Hepatocyte (in vitro differentiated cells): ENCODE results near the gene FCHO2. TPM values are rescaled to one million over a fixed set of nuclear protein-coding genes. Genes with fewer than 3 reads are reported as not detected.

ENCODE experiments used
- DNase-seq: peaks from one replicate; pipeline ENCODE4 v3.0.0-alpha.2; 2016; ENCODE audit warnings: low spot score
- H2AFZ ChIP-seq: fragments of 200-600 bp; sonication (generic); 2 replicates; pipeline ENCODE4 v1.6.0; 2016; ENCODE audit warnings: antibody characterized with exemption, mild to moderate bottlenecking
- H3K27ac ChIP-seq: fragments of 200-600 bp; sonication (generic); 2 replicates; pipeline ENCODE4 v1.5.1; 2016; ENCODE audit warnings: mild to moderate bottlenecking
- H3K27me3 ChIP-seq: fragments of 200-600 bp; sonication (generic); 2 replicates; pipeline ENCODE4 v1.6.1; 2016
- H3K36me3 ChIP-seq: fragments of 200-600 bp; sonication (generic); replicated peaks from 2 replicates; pipeline ENCODE4 v1.5.1; 2016; ENCODE audit warnings: low read depth; ENCODE audit not compliant: insufficient read depth
- H3K4me1 ChIP-seq: fragments of 200-600 bp; sonication (generic); 2 replicates; pipeline ENCODE4 v1.5.1; 2016; ENCODE audit warnings: mild to moderate bottlenecking, moderate library complexity; ENCODE audit not compliant: insufficient read depth
- H3K4me2 ChIP-seq: fragments of 200-600 bp; sonication (generic); 2 replicates; pipeline ENCODE4 v1.6.0; 2016
- H3K4me3 ChIP-seq: fragments of 200-600 bp; sonication (generic); 2 replicates; pipeline ENCODE4 v1.5.1; 2016; ENCODE audit warnings: mild to moderate bottlenecking
- H3K79me2 ChIP-seq: fragments of 200-600 bp; sonication (generic); 2 replicates; pipeline ENCODE4 v1.6.0; 2017; ENCODE audit warnings: mild to moderate bottlenecking
- H3K9me2 ChIP-seq: fragments of 200-600 bp; sonication (generic); replicated peaks from 2 replicates; pipeline ENCODE4 v1.6.0; 2017; ENCODE audit warnings: mild to moderate bottlenecking; ENCODE audit not compliant: insufficient read depth
- H3K9me3 ChIP-seq: fragments of 200-600 bp; sonication (generic); 2 replicates; pipeline ENCODE4 v1.5.1; 2016; ENCODE audit warnings: low read depth, mild to moderate bottlenecking
- H4K20me1 ChIP-seq: fragments of 200-600 bp; sonication (generic); 2 replicates; pipeline ENCODE4 v1.6.0; 2016; ENCODE audit warnings: mild to moderate bottlenecking; ENCODE audit not compliant: insufficient read depth, poor library complexity, severe bottlenecking
- CTCF ChIP-seq: fragments of 200-600 bp; sonication (generic); IDR thresholded peaks from 2 replicates; pipeline ENCODE4 v1.5.1; 2016; ENCODE audit warnings: antibody characterized with exemption, mild to moderate bottlenecking; ENCODE audit not compliant: poor library complexity
- EZH2 ChIP-seq: fragments of 200-600 bp; sonication (generic); IDR thresholded peaks from 2 replicates; pipeline ENCODE4 v1.6.1; 2016; ENCODE audit warnings: antibody characterized with exemption, mild to moderate bottlenecking, borderline replicate concordance
- EZH2phosphoT487 ChIP-seq: fragments of 200-600 bp; sonication (generic); IDR thresholded peaks from one replicate; pipeline ENCODE4 v1.6.1; 2018; ENCODE audit warnings: antibody characterized with exemption, mild to moderate bottlenecking, low read depth, moderate library complexity; ENCODE audit not compliant: unreplicated experiment, severe bottlenecking
- WGBS: methylation state at CpG from one replicate; pipeline ENCODE4 v1.1.6; 2016; ENCODE audit warnings: low lambda C conversion rate; ENCODE audit errors: missing lambda C conversion rate; 5-methylcytosine and 5-hydroxymethylcytosine counted together
- polyA plus RNA-seq: library from polyadenylated mRNA; unstranded; fragments of >200 nt; fragmentation: Nextera tagmentation; extraction: Ambion mirVana; gene quantifications from 2 replicates; pipeline ENCODE4 v1.2.1, GENCODE V29; 2016
- total RNA-seq: library from RNA; depleted of rRNA; stranded (reverse); fragments of >200 nt; gene quantifications from 2 replicates; pipeline ENCODE4 v1.2.3, GENCODE V29; 2014

The FCHO2 gene
- total and polyA plus RNA-seq, 2 experiments from 2014 or later, result 6.3 to 17.1 TPM

- no peaks in the 10 kb centered on the region for H3K27me3 ChIP-seq
- DNase-seq, result peak; percentile 20
- H3K4me2 ChIP-seq, result no peak overlapping the region
- H3K27ac ChIP-seq, result no peak overlapping the region
- no peaks in the 10 kb centered on the region for H3K9me3 ChIP-seq
- no peaks in the 10 kb centered on the region for H4K20me1 ChIP-seq
- H3K4me1 ChIP-seq, result no peaks in the 10 kb centered on the region
- no peak for TF ChIP-seq EZH2phosphoT487
- no peak for TF ChIP-seq EZH2
- no peak for TF ChIP-seq CTCF
- H3K36me3 ChIP-seq, result no peaks in the 10 kb centered on the region
- no peak overlapping the region for H2AFZ ChIP-seq
- no peaks in the 10 kb centered on the region for H3K79me2 ChIP-seq
- H3K4me3 ChIP-seq, result no peak overlapping the region
- H3K9me2 ChIP-seq, result no peaks in the 10 kb centered on the region
- WGBS, result 85% methylated on average over 3 of the region's 3 CpGs
Measured at GRCh38 chr5:73139485-73139884, 183.6 kb downstream of the FCHO2 start.

Other genes starting within 250 kb of the FCHO2 start
- 128 and 143 TPM in 2 replicates for gene TNPO1, start 139.4 kb upstream of the FCHO2 start, total RNA-seq
- gene TNPO1, start 139.4 kb upstream of the FCHO2 start, polyA plus RNA-seq, result 39.4 and 53.5 TPM in 2 replicates
- gene TMEM171, start 164.5 kb downstream of the FCHO2 start, total RNA-seq, result 1.3 and 2.9 TPM in 2 replicates
- 1.6 and 2.0 TPM in 2 replicates for gene TMEM171, start 164.5 kb downstream of the FCHO2 start, polyA plus RNA-seq
- gene TMEM174, start 217.2 kb downstream of the FCHO2 start, total RNA-seq, result not detected in 2 replicates
- not detected in 2 replicates for gene TMEM174, start 217.2 kb downstream of the FCHO2 start, polyA plus RNA-seq